Measurements from ENCODE around the gene SSB.

Gene SSB

GRCh38 chr2:169776252-169776761 is 22.4 kb upstream of the SSB start:
- TF ChIP-seq REST (IDR thresholded peaks at IDR 0.05; ENCODE audit: low read depth) (no peak), MAX (IDR thresholded peaks at IDR 0.05) (peak; percentile 52), USF1 (IDR thresholded peaks at IDR 0.05) (no peak), TAF1 (IDR thresholded peaks at IDR 0.05; ENCODE audit: low read depth) (no peak), EGR1 (IDR thresholded peaks at IDR 0.05) (no peak)

- no peak for TF ChIP-seq CREB1 (IDR thresholded peaks at IDR 0.05; ENCODE audit: low read depth)
- TF ChIP-seq TCF12 (IDR thresholded peaks at IDR 0.05; ENCODE audit: low read depth) = no peak
- TF ChIP-seq REST (IDR thresholded peaks at IDR 0.05; ENCODE audit: low read depth) = no peak
- TF ChIP-seq YY1 (IDR thresholded peaks at IDR 0.05; ENCODE audit: low read depth) = no peak
- TF ChIP-seq NFIC (IDR thresholded peaks at IDR 0.05) = no peak
- no peak for TF ChIP-seq USF1 (IDR thresholded peaks at IDR 0.05)
- TF ChIP-seq EGR1 (IDR thresholded peaks at IDR 0.05) = no peak
- no peak for TF ChIP-seq ZBTB7A (IDR thresholded peaks at IDR 0.05; ENCODE audit: low read depth)
- no peak for TF ChIP-seq RAD21 (IDR thresholded peaks at IDR 0.05; ENCODE audit: low read depth)
- TF ChIP-seq EP300 (IDR thresholded peaks at IDR 0.05; ENCODE audit: borderline replicate concordance) = no peak
- TF ChIP-seq TAF1 (IDR thresholded peaks at IDR 0.05; ENCODE audit: low read depth) = no peak
These were observed 20.2 kb upstream of the SSB start for GRCh38 chr2:169778446-169778845.

GRCh38 chr2:169781249-169782013 is 17.2 kb upstream of the SSB start:
- TF ChIP-seq TCF12 (IDR thresholded peaks at IDR 0.05; ENCODE audit: low read depth) (no peak), MAX (IDR thresholded peaks at IDR 0.05) (no peak), EGR1 (IDR thresholded peaks at IDR 0.05) (no peak), CEBPB (IDR thresholded peaks at IDR 0.05) (no peak), EP300 (IDR thresholded peaks at IDR 0.05; ENCODE audit: borderline replicate concordance) (no peak), NFIC (IDR thresholded peaks at IDR 0.05) (no peak), TEAD4 (IDR thresholded peaks at IDR 0.05) (no peak), YY1 (IDR thresholded peaks at IDR 0.05; ENCODE audit: low read depth) (no peak), FOXM1 (IDR thresholded peaks at IDR 0.05; ENCODE audit: borderline replicate concordance, low read depth) (no peak), RAD21 (IDR thresholded peaks at IDR 0.05; ENCODE audit: low read depth) (no peak), CREB1 (IDR thresholded peaks at IDR 0.05; ENCODE audit: low read depth) (no peak), REST (IDR thresholded peaks at IDR 0.05; ENCODE audit: low read depth) (no peak)

- TF ChIP-seq TAF1 (IDR thresholded peaks at IDR 0.05; ENCODE audit: low read depth) (no peak), TCF12 (IDR thresholded peaks at IDR 0.05; ENCODE audit: low read depth) (no peak), REST (IDR thresholded peaks at IDR 0.05; ENCODE audit: low read depth) (no peak), MAX (IDR thresholded peaks at IDR 0.05) (no peak), USF1 (IDR thresholded peaks at IDR 0.05) (no peak), CREB1 (IDR thresholded peaks at IDR 0.05; ENCODE audit: low read depth) (no peak), YY1 (IDR thresholded peaks at IDR 0.05; ENCODE audit: low read depth) (no peak), EP300 (IDR thresholded peaks at IDR 0.05; ENCODE audit: borderline replicate concordance) (no peak), CEBPB (IDR thresholded peaks at IDR 0.05) (no peak), ZBTB7A (IDR thresholded peaks at IDR 0.05; ENCODE audit: low read depth) (no peak), RAD21 (IDR thresholded peaks at IDR 0.05; ENCODE audit: low read depth) (no peak), EGR1 (IDR thresholded peaks at IDR 0.05) (no peak), NFIC (IDR thresholded peaks at IDR 0.05) (no peak), FOXM1 (IDR thresholded peaks at IDR 0.05; ENCODE audit: borderline replicate concordance, low read depth) (no peak)
These were observed 16.2 kb upstream of the SSB start for GRCh38 chr2:169782513-169782912.
